NCI-H2196 treated with DMSO at 0.1 percent for 48 hours (cell line): ENCODE measurements around the gene BCR.
"Not testable (repeated sequence)": the region's sequence is repeated elsewhere in the genome, so short reads cannot be mapped to it uniquely, and the experiment has no call there.

Source experiments
- DNase-seq: peaks from one replicate; lab custom pipeline; 2025; ENCODE audit not compliant: unreplicated experiment; lab: John Stamatoyannopoulos, UW

The BCR gene

GRCh38 chr22:23285734-23286133 lies 105.4 kb downstream of the BCR start:
- no peak for DNase-seq

- no peak for DNase-seq
Measured at GRCh38 chr22:23286296-23286695, 106.0 kb downstream of the BCR start.

GRCh38 chr22:23287136-23288095 lies 107.1 kb downstream of the BCR start:
- DNase-seq: no peak

GRCh38 chr22:23288301-23289129 lies 108.2 kb downstream of the BCR start:
- DNase-seq: no peak

GRCh38 chr22:23289130-23289503 lies 108.8 kb downstream of the BCR start:
- no peak for DNase-seq

GRCh38 chr22:23289851-23290724 lies 109.8 kb downstream of the BCR start:
- DNase-seq: no peak

GRCh38 chr22:23291806-23292452 lies 111.6 kb downstream of the BCR start:
- DNase-seq: no peak

- DNase-seq: no peak
Measured at GRCh38 chr22:23292453-23293350, 112.4 kb downstream of the BCR start.

GRCh38 chr22:23293720-23294119 lies 113.4 kb downstream of the BCR start:
- no peak for DNase-seq

- DNase-seq: no peak
Measured at GRCh38 chr22:23294221-23294620, 113.9 kb downstream of the BCR start.

- no peak for DNase-seq
Measured at GRCh38 chr22:23300476-23300875, 120.2 kb downstream of the BCR start.

GRCh38 chr22:23301591-23301990 lies 121.3 kb downstream of the BCR start:
- no peak for DNase-seq

- no peak for DNase-seq
Measured at GRCh38 chr22:23302171-23303002, 122.1 kb downstream of the BCR start.

- no peak for DNase-seq
Measured at GRCh38 chr22:23305321-23305910, 125.1 kb downstream of the BCR start.

GRCh38 chr22:23305922-23306374 lies 125.6 kb downstream of the BCR start:
- no peak for DNase-seq

GRCh38 chr22:23306438-23306921 lies 126.2 kb downstream of the BCR start:
- DNase-seq: no peak

- DNase-seq: no peak
Measured at GRCh38 chr22:23306926-23307325, 126.6 kb downstream of the BCR start.

GRCh38 chr22:23307511-23307910 lies 127.2 kb downstream of the BCR start:
- DNase-seq: not testable (repeated sequence)
